HEK293 (cell line): ENCODE measurements around the gene ATP2C1.

ENCODE experiments used
- CTCF ChIA-PET: fragments of 350-600 bp; formaldehyde crosslinking; extraction: SDS; loops from one replicate; lab custom pipeline; 2021; ENCODE audit warnings: antibody characterized with exemption; lab: Yijun Ruan, JAX
- POLR2A ChIA-PET: fragments of 300-600 bp; formaldehyde crosslinking; extraction: SDS; loops from one replicate; lab custom pipeline; 2020; ENCODE audit warnings: antibody characterized with exemption, inconsistent platforms; lab: Yijun Ruan, JAX
- H3K27ac ChIP-seq: fragments of 200-500 bp; sonication (Bioruptor generic); 2 replicates; pipeline ENCODE4 v1.5.1; 2014; ENCODE audit warnings: low read depth, low read length, control low read depth, inconsistent platforms; ENCODE audit errors: extremely low read depth
- H3K36me3 ChIP-seq, 2 experiments: fragments of 200-500 bp in 1 of 2; sonication (Bioruptor generic) in 1 of 2; 1 replicate in 1 of 2; 2 replicates in 1 of 2; pipeline ENCODE4 v1.5.1; 2014 to 2017; ENCODE audit warnings: inconsistent platforms in 2 of 2, low read length in 2 of 2; ENCODE audit not compliant: control insufficient read depth in 2 of 2, insufficient read depth in 1 of 2
- H3K4me1 ChIP-seq: fragments of 200-500 bp; sonication (Bioruptor generic); 2 replicates; pipeline ENCODE4 v1.5.1; 2014; ENCODE audit warnings: mild to moderate bottlenecking, low read length, inconsistent platforms; ENCODE audit not compliant: control insufficient read depth, insufficient read depth
- H3K4me3 ChIP-seq: 2 replicates; pipeline ENCODE4 v1.5.1; 2011; ENCODE audit warnings: low read depth, mild to moderate bottlenecking, control low read depth, low read length, moderate library complexity
- H3K9me3 ChIP-seq: fragments of 200-500 bp; sonication (Bioruptor generic); 2 replicates; pipeline ENCODE4 v1.5.1; 2014; ENCODE audit warnings: low read depth, low read length, inconsistent platforms; ENCODE audit not compliant: control insufficient read depth, insufficient read depth
- GLIS1 ChIP-seq: fragments of 450-650 bp; formaldehyde crosslinking; IDR thresholded peaks from 2 replicates; pipeline ENCODE4 v1.5.1; 2016; ENCODE audit warnings: missing biosample characterization, missing genetic modification characterization
- HIC1 ChIP-seq: fragments of 450-650 bp; formaldehyde crosslinking; IDR thresholded peaks from 2 replicates; pipeline ENCODE4 v1.5.1; 2016; ENCODE audit warnings: missing biosample characterization, missing genetic modification characterization
- HOXC10 ChIP-seq: sonication (generic); formaldehyde crosslinking; IDR thresholded peaks from 2 replicates; pipeline ENCODE4 v1.8.1; 2023; ENCODE audit warnings: mild to moderate bottlenecking, missing genetic modification reagents
- KLF1 ChIP-seq: fragments of 450-650 bp; formaldehyde crosslinking; IDR thresholded peaks from 2 replicates; pipeline ENCODE4 v1.5.1; 2016; ENCODE audit warnings: missing biosample characterization, missing genetic modification characterization
- KLF9 ChIP-seq: fragments of 450-650 bp; formaldehyde crosslinking; IDR thresholded peaks from 2 replicates; pipeline ENCODE4 v1.5.1; 2016; ENCODE audit warnings: missing biosample characterization, missing genetic modification characterization, low read depth
- PBX3 ChIP-seq: sonication (generic); formaldehyde crosslinking; IDR thresholded peaks from 2 replicates; pipeline ENCODE4 v1.8.1; 2022; ENCODE audit warnings: mild to moderate bottlenecking, moderate library complexity, missing genetic modification reagents
- SETDB1 ChIP-seq: IDR thresholded peaks from one replicate; pipeline ENCODE4 v1.6.1; 2017; ENCODE audit warnings: mild to moderate bottlenecking, low read length, moderate library complexity, mixed read lengths; ENCODE audit not compliant: insufficient read length
- TSHZ1 ChIP-seq: fragments of 450-650 bp; formaldehyde crosslinking; IDR thresholded peaks from 2 replicates; pipeline ENCODE4 v1.5.1; 2016; ENCODE audit warnings: missing biosample characterization, missing genetic modification characterization, borderline replicate concordance
- ZBTB26 ChIP-seq: fragments of 450-650 bp; formaldehyde crosslinking; optimal IDR thresholded peaks from 2 replicates; pipeline ENCODE3; 2016; ENCODE audit warnings: missing biosample characterization, mild to moderate bottlenecking, missing genetic modification characterization
- ZEB2 ChIP-seq: fragments of 450-650 bp; formaldehyde crosslinking; IDR thresholded peaks from 2 replicates; pipeline ENCODE4 v1.5.1; 2016; ENCODE audit warnings: missing biosample characterization, missing genetic modification characterization
- ZNF223 ChIP-seq: fragments of 450-650 bp; formaldehyde crosslinking; IDR thresholded peaks from 2 replicates; pipeline ENCODE4 v1.5.1; 2016; ENCODE audit warnings: missing biosample characterization, missing genetic modification characterization
- ZNF24 ChIP-seq: fragments of 450-650 bp; formaldehyde crosslinking; IDR thresholded peaks from 2 replicates; pipeline ENCODE4 v1.5.1; 2016; ENCODE audit warnings: missing biosample characterization, missing genetic modification characterization
- ZNF26 ChIP-seq: fragments of 450-650 bp; formaldehyde crosslinking; IDR thresholded peaks from 2 replicates; pipeline ENCODE4 v1.5.1; 2016; ENCODE audit warnings: missing biosample characterization, missing genetic modification characterization
- ZNF335 ChIP-seq: fragments of 450-650 bp; formaldehyde crosslinking; conservative IDR thresholded peaks from 2 replicates; pipeline ENCODE4 v1.5.1; 2016; ENCODE audit warnings: missing biosample characterization, missing genetic modification characterization
- ZNF341 ChIP-seq: fragments of 450-650 bp; formaldehyde crosslinking; IDR thresholded peaks from 2 replicates; pipeline ENCODE4; 2016; ENCODE audit warnings: low read depth, missing biosample characterization, missing genetic modification characterization
- ZNF37A ChIP-seq: fragments of 450-650 bp; IDR thresholded peaks from 2 replicates; pipeline ENCODE4 v1.5.1; 2018; ENCODE audit warnings: missing biosample characterization, missing genetic modification characterization
- ZNF391 ChIP-seq: fragments of 450-650 bp; formaldehyde crosslinking; IDR thresholded peaks from 2 replicates; pipeline ENCODE4 v1.5.1; 2016; ENCODE audit warnings: low read depth, missing biosample characterization, missing genetic modification characterization, borderline replicate concordance
- ZNF404 ChIP-seq: fragments of 450-650 bp; formaldehyde crosslinking; IDR thresholded peaks from 2 replicates; pipeline ENCODE4 v1.5.1; 2017; ENCODE audit warnings: missing biosample characterization, missing genetic modification characterization
- ZNF623 ChIP-seq: fragments of 450-650 bp; formaldehyde crosslinking; IDR thresholded peaks from 2 replicates; pipeline ENCODE4 v1.5.1; 2016; ENCODE audit warnings: missing biosample characterization, missing genetic modification characterization
- ZSCAN16 ChIP-seq: fragments of 450-650 bp; formaldehyde crosslinking; IDR thresholded peaks from 2 replicates; pipeline ENCODE4 v1.5.1; 2016; ENCODE audit warnings: missing biosample characterization, missing genetic modification characterization
- ZSCAN18 ChIP-seq: fragments of 450-650 bp; formaldehyde crosslinking; IDR thresholded peaks from 2 replicates; pipeline ENCODE4 v1.5.1; 2016; ENCODE audit warnings: missing biosample characterization, missing genetic modification characterization
- ZSCAN30 ChIP-seq: fragments of 450-650 bp; IDR thresholded peaks from 2 replicates; pipeline ENCODE4 v1.5.1; 2018; ENCODE audit warnings: missing biosample characterization, mild to moderate bottlenecking, missing genetic modification characterization, moderate library complexity

Gene ATP2C1

GRCh38 chr3:131026321-131027151 is 132.7 kb downstream of the ATP2C1 start, which contains the start of the genes ASTE1 and NEK11 (continued):
- TF ChIP-seq ZBTB26 (tag by site-specific recombination) (peak; percentile 31), ZNF391 (tag by site-specific recombination) (peak; percentile 42; the same call in 1 of the 2 replicates), ZNF335 (tag by site-specific recombination) (peak; percentile 87), ZNF24 (tag by site-specific recombination) (peak; percentile 34; the same call in 1 of the 2 replicates), KLF1 (tag by site-specific recombination) (0 out of 2 replicates have a peak, but pooled peaks have one; percentile 39), ZEB2 (tag by site-specific recombination) (0 out of 2 replicates have a peak, but pooled peaks have one; percentile 27), PBX3 (peak; percentile 33; the same call in 1 of the 2 replicates), GLIS1 (tag by site-specific recombination) (peak; percentile 20; the same call in 1 of the 2 replicates), HIC1 (tag by site-specific recombination) (peak; percentile 80), ZSCAN30 (tag by site-specific recombination) (peak; percentile 45; the same call in 1 of the 2 replicates), SETDB1 (no peak), KLF9 (tag by site-specific recombination) (peak; percentile 93)

- no peaks in the 10 kb centered on the region for H3K9me3 ChIP-seq
- H3K4me3 ChIP-seq = no peak overlapping the region
- H3K27ac ChIP-seq = no peak overlapping the region
- peaks cover 0 to 10% of the 10 kb centered on the region in 2 experiments; a peak in 1 of 3 replicates for H3K36me3 ChIP-seq
- POLR2A ChIA-PET = no interaction called here
- H3K4me1 ChIP-seq = no peaks in the 10 kb centered on the region
- CTCF ChIA-PET = interaction anchor here (0.5 kb wide), 1 partner anchor 415 kb away, joined by 3 read pairs; no protein-coding TSS in a partner anchor
- no peak for TF ChIP-seq ZNF404 (tag by site-specific recombination)
- no peak for TF ChIP-seq ZNF26 (tag by site-specific recombination)
- no peak for TF ChIP-seq ZNF341 (tag by site-specific recombination)
- no peak for TF ChIP-seq HOXC10
- no peak for TF ChIP-seq ZSCAN16
- no peak for TF ChIP-seq ZNF623 (tag by site-specific recombination)
- TF ChIP-seq ZNF37A = no peak
- no peak for TF ChIP-seq ZSCAN18 (tag by site-specific recombination)
- TF ChIP-seq TSHZ1 = no peak
- no peak for TF ChIP-seq ZNF223 (tag by site-specific recombination)
Observed at GRCh38 chr3:131028844-131029243, 135.0 kb downstream of the ATP2C1 start.
